KOPT-K1 (cell line): ENCODE measurements around the gene SUPT20H.

Experiments
- H3K27ac ChIP-seq: fragments of 200-600 bp; sonication (generic); 2 replicates; pipeline ENCODE4 v1.5.1; 2016; ENCODE audit warnings: antibody characterized with exemption, mild to moderate bottlenecking, low read depth, low read length; ENCODE audit not compliant: poor library complexity, severe bottlenecking
- H3K36me3 ChIP-seq: fragments of 200-600 bp; sonication (generic); 2 replicates; pipeline ENCODE4 v1.5.1; 2017; ENCODE audit warnings: antibody characterized with exemption, mild to moderate bottlenecking, low read length, moderate library complexity; ENCODE audit not compliant: insufficient read depth
- H3K9me3 ChIP-seq: fragments of 200-600 bp; sonication (generic); 2 replicates; pipeline ENCODE4 v1.5.1; 2017; ENCODE audit warnings: antibody characterized with exemption, low read length, mild to moderate bottlenecking; ENCODE audit not compliant: insufficient read depth, poor library complexity, severe bottlenecking

SUPT20H gene

GRCh38 chr13:37047846-37048245 is 11.6 kb downstream of the SUPT20H start:
- Histone ChIP-seq H3K27ac (no peak overlapping the region), H3K9me3 (no peaks in the 10 kb centered on the region), H3K36me3 (peaks cover 84% of the 10 kb centered on the region)

- peaks cover 93% of the 10 kb centered on the region for H3K36me3 ChIP-seq
Observed at GRCh38 chr13:37047032-37047431, 12.5 kb downstream of the SUPT20H start.

GRCh38 chr13:37046062-37046461 is 13.4 kb downstream of the SUPT20H start:
- H3K9me3 ChIP-seq, result no peaks in the 10 kb centered on the region
- no peak overlapping the region for H3K27ac ChIP-seq
- peaks cover 98% of the 10 kb centered on the region for H3K36me3 ChIP-seq

More at GRCh38 chr13:37047032-37047431, 12.5 kb downstream of the SUPT20H start:
- Histone ChIP-seq H3K9me3 (no peaks in the 10 kb centered on the region), H3K27ac (no peak overlapping the region)

GRCh38 chr13:37040789-37041188 is 18.7 kb downstream of the SUPT20H start:
- Histone ChIP-seq H3K36me3 (peaks cover 99% of the 10 kb centered on the region), H3K9me3 (no peaks in the 10 kb centered on the region), H3K27ac (no peak overlapping the region)

GRCh38 chr13:37039896-37040295 is 19.6 kb downstream of the SUPT20H start:
- no peak overlapping the region for H3K27ac ChIP-seq
- H3K36me3 ChIP-seq, result peaks cover 99% of the 10 kb centered on the region
- H3K9me3 ChIP-seq, result no peaks in the 10 kb centered on the region

- Histone ChIP-seq H3K27ac (no peak overlapping the region), H3K36me3 (peaks cover 100% of the 10 kb centered on the region), H3K9me3 (no peaks in the 10 kb centered on the region)
Observed at GRCh38 chr13:37037241-37037640, 22.2 kb downstream of the SUPT20H start.

- H3K9me3 ChIP-seq, result no peaks in the 10 kb centered on the region
- no peak overlapping the region for H3K27ac ChIP-seq
- peaks cover 98% of the 10 kb centered on the region for H3K36me3 ChIP-seq
Observed at GRCh38 chr13:37029617-37030016, 29.9 kb downstream of the SUPT20H start.

GRCh38 chr13:37027639-37028038 is 31.8 kb downstream of the SUPT20H start:
- Histone ChIP-seq H3K36me3 (peaks cover 98% of the 10 kb centered on the region), H3K27ac (no peak overlapping the region), H3K9me3 (no peaks in the 10 kb centered on the region)

- Histone ChIP-seq H3K36me3 (peaks cover 98% of the 10 kb centered on the region), H3K27ac (no peak overlapping the region), H3K9me3 (no peaks in the 10 kb centered on the region)
Observed at GRCh38 chr13:37026771-37027170, 32.7 kb downstream of the SUPT20H start.

- peaks cover 99% of the 10 kb centered on the region for H3K36me3 ChIP-seq
- no peaks in the 10 kb centered on the region for H3K9me3 ChIP-seq
- no peak overlapping the region for H3K27ac ChIP-seq
Observed at GRCh38 chr13:37023871-37024270, 35.6 kb downstream of the SUPT20H start.

- Histone ChIP-seq H3K27ac (no peak overlapping the region), H3K9me3 (no peaks in the 10 kb centered on the region), H3K36me3 (peaks cover 97% of the 10 kb centered on the region)
Observed at GRCh38 chr13:37014609-37015008, 44.9 kb downstream of the SUPT20H start.

- peaks cover 100% of the 10 kb centered on the region for H3K36me3 ChIP-seq
Observed at GRCh38 chr13:37011788-37012187, 47.7 kb downstream of the SUPT20H start.

GRCh38 chr13:37011002-37011401 is 48.5 kb downstream of the SUPT20H start:
- Histone ChIP-seq H3K36me3 (peaks cover 100% of the 10 kb centered on the region), H3K27ac (no peak overlapping the region), H3K9me3 (no peaks in the 10 kb centered on the region)

More at GRCh38 chr13:37011788-37012187, 47.7 kb downstream of the SUPT20H start:
- no peaks in the 10 kb centered on the region for H3K9me3 ChIP-seq
- H3K27ac ChIP-seq, result no peak overlapping the region

- H3K27ac ChIP-seq, result no peak overlapping the region
- H3K36me3 ChIP-seq, result peaks cover 100% of the 10 kb centered on the region
- H3K9me3 ChIP-seq, result no peaks in the 10 kb centered on the region
Observed at GRCh38 chr13:37010424-37010823, 49.1 kb downstream of the SUPT20H start.

GRCh38 chr13:37009692-37010091 is 49.8 kb downstream of the SUPT20H start:
- Histone ChIP-seq H3K27ac (no peak overlapping the region), H3K9me3 (no peaks in the 10 kb centered on the region), H3K36me3 (peaks cover 100% of the 10 kb centered on the region)

- peaks cover 46% of the 10 kb centered on the region for H3K36me3 ChIP-seq
- peak overlapping the region; percentile 95 for H3K27ac ChIP-seq
- H3K9me3 ChIP-seq, result no peaks in the 10 kb centered on the region
Observed at GRCh38 chr13:37001921-37002250, 57.6 kb downstream of the SUPT20H start.
